Measurements from ENCODE around the gene FBXW8.

Gene FBXW8

GRCh38 chr12:116910645-116911451 is at the start of gene FBXW8:
TSS of gene FBXW8 (plus strand) at chr12:116910950. CDS start at chr12:116911038, 88 bp downstream.
- Histone ChIP-seq H3K9me2 (replicated peaks; ENCODE audit: control insufficient read depth, low read length) (no peaks in the 10 kb centered on the region), H3F3A (ENCODE audit: control insufficient read depth, insufficient read depth) (no peaks in the 10 kb centered on the region), H4K20me1 (ENCODE audit: control insufficient read depth, insufficient read depth, low read depth, low read length) (no peaks in the 10 kb centered on the region), H3K4me1 (ENCODE audit: control insufficient read depth, low read length) (peaks cover 21% of the 10 kb centered on the region), H3K36me3 (ENCODE audit: control insufficient read depth, low read length) (peaks cover 11% of the 10 kb centered on the region), H3K27ac (ENCODE audit: low read depth, low read length) (peak within 1 kb of the TSS; percentile 33), H3K9me3 (ENCODE audit: control insufficient read depth, insufficient read depth, low read length) (no peaks in the 10 kb centered on the region), H3K79me2 (ENCODE audit: control insufficient read depth, low read length) (peaks cover 54% of the 10 kb centered on the region), H3K4me2 (ENCODE audit: low read length) (peak within 1 kb of the TSS; percentile 95), H3K4me3 (ENCODE audit: low read length) (peak within 1 kb of the TSS; percentile 69), H3K27me3 (ENCODE audit: control insufficient read depth, low read length) (no peaks in the 10 kb centered on the region)
- no peak for TF ChIP-seq CTCF (IDR thresholded peaks at IDR 0.05; ENCODE audit: low read depth, low read length, poor library complexity, severe bottlenecking)
- TF ChIP-seq EZH2phosphoT487 (IDR thresholded peaks at IDR 0.05; ENCODE audit: borderline replicate concordance, low read length) = no peak

- peaks cover 59% of the 10 kb centered on the region for H3K79me2 ChIP-seq (ENCODE audit: control insufficient read depth, low read length)
- peak overlapping the region; percentile 98 for H3K27ac ChIP-seq (ENCODE audit: low read depth, low read length)
- H3K4me2 ChIP-seq (ENCODE audit: low read length) = peak overlapping the region; percentile 87
- TF ChIP-seq EZH2phosphoT487 (IDR thresholded peaks at IDR 0.05; ENCODE audit: borderline replicate concordance, low read length) (no peak), CTCF (IDR thresholded peaks at IDR 0.05; ENCODE audit: low read depth, low read length, poor library complexity, severe bottlenecking) (no peak)
- H3K9me3 ChIP-seq (ENCODE audit: control insufficient read depth, insufficient read depth, low read length) = no peaks in the 10 kb centered on the region
- peaks cover 54% of the 10 kb centered on the region for H3F3A ChIP-seq (ENCODE audit: control insufficient read depth, insufficient read depth)
- peaks cover 91% of the 10 kb centered on the region for H3K4me1 ChIP-seq (ENCODE audit: control insufficient read depth, low read length)
- no peaks in the 10 kb centered on the region for H4K20me1 ChIP-seq (ENCODE audit: control insufficient read depth, insufficient read depth, low read depth, low read length)
- H3K27me3 ChIP-seq (ENCODE audit: control insufficient read depth, low read length) = no peaks in the 10 kb centered on the region
- H3K9me2 ChIP-seq (replicated peaks; ENCODE audit: control insufficient read depth, low read length) = no peaks in the 10 kb centered on the region
- peak overlapping the region; percentile 79 for H3K4me3 ChIP-seq (ENCODE audit: low read length)
- H3K36me3 ChIP-seq (ENCODE audit: control insufficient read depth, low read length) = peaks cover 65% of the 10 kb centered on the region
Measured at GRCh38 chr12:116861320-116861719, 49.4 kb upstream of the FBXW8 start.

- TF ChIP-seq CTCF (IDR thresholded peaks at IDR 0.05; ENCODE audit: low read depth, low read length, poor library complexity, severe bottlenecking) (no peak), EZH2phosphoT487 (IDR thresholded peaks at IDR 0.05; ENCODE audit: borderline replicate concordance, low read length) (no peak)
- H3K4me2 ChIP-seq (ENCODE audit: low read length) = peak overlapping the region; percentile 87
- peak overlapping the region; percentile 98 for H3K27ac ChIP-seq (ENCODE audit: low read depth, low read length)
- no peaks in the 10 kb centered on the region for H3K27me3 ChIP-seq (ENCODE audit: control insufficient read depth, low read length)
- H3K9me2 ChIP-seq (replicated peaks; ENCODE audit: control insufficient read depth, low read length) = no peaks in the 10 kb centered on the region
- peaks cover 87% of the 10 kb centered on the region for H3K4me1 ChIP-seq (ENCODE audit: control insufficient read depth, low read length)
- no peaks in the 10 kb centered on the region for H3K9me3 ChIP-seq (ENCODE audit: control insufficient read depth, insufficient read depth, low read length)
- H3K79me2 ChIP-seq (ENCODE audit: control insufficient read depth, low read length) = peaks cover 57% of the 10 kb centered on the region
- peaks cover 62% of the 10 kb centered on the region for H3K36me3 ChIP-seq (ENCODE audit: control insufficient read depth, low read length)
- no peaks in the 10 kb centered on the region for H4K20me1 ChIP-seq (ENCODE audit: control insufficient read depth, insufficient read depth, low read depth, low read length)
- H3F3A ChIP-seq (ENCODE audit: control insufficient read depth, insufficient read depth) = peaks cover 56% of the 10 kb centered on the region
- peak overlapping the region; percentile 79 for H3K4me3 ChIP-seq (ENCODE audit: low read length)
Measured at GRCh38 chr12:116862167-116862566, 48.6 kb upstream of the FBXW8 start.
